GM19463 (cell line): ENCODE data around the gene RAB37.

Experiments
- ATAC-seq: cut with Tn5 transposase; IDR thresholded peaks from one replicate; pipeline ENCODE4 v1.9.1; 2021; ENCODE audit warnings: mild to moderate bottlenecking, moderate library complexity; ENCODE audit not compliant: unreplicated experiment

RAB37 gene

GRCh38 chr17:74744714-74745547 lies 7.9 kb downstream of the RAB37 start:
- no peak for ATAC-seq

GRCh38 chr17:74745548-74746177 lies 8.6 kb downstream of the RAB37 start:
- no peak for ATAC-seq

DNA sequence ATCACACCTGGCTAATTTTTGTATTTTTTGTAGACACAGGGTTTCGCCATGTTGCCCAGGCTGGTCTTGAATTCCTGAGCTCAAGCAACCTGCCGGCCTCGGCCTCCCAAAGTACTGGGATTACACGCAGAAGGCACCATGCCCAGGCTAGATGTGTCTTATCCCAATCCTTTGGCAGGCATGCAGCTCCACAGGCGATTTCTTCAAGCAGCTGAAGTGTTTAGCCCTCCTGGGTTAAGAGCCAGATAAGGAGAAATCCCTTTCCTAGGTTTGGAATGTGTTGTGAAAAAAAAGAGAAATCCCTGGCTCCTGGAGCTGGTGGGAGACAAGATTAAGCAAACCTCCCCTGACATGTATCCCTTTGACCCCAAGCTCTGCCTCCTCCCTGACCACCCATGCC lies 9.3 kb downstream of the RAB37 start:
- no peak for ATAC-seq

DNA sequence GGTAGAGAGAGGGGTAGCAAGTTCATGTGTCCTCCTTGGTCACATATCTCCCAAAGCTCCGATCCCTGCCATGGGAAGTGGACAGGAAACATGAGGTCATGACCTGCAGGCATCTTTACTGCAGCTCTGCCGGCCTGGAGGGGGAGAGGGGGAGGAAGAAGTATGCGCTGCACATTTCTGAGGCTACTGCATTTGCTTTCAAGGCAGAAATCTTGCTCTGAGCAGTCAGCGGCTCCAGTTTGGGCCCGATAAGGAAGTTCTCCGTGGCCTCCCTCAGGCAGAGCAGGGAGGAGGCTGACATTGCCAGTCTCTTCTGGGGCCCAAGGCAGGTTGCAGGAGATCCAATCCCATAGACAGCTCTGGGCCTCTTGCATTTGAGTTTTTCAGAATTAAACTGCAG lies 9.9 kb downstream of the RAB37 start:
- no peak for ATAC-seq

GRCh38 chr17:74748279-74748528 lies 11.1 kb downstream of the RAB37 start:
- no peak for ATAC-seq

GRCh38 chr17:74748529-74749278 lies 11.6 kb downstream of the RAB37 start, which contains the start of gene NHERF1:
Gene NHERF1, plus strand, starts transcription at chr17:74748628. Its CDS starts 219 bp downstream, at chr17:74748847.
- ATAC-seq, result peak; percentile 95

GRCh38 chr17:74749279-74750038 lies 12.4 kb downstream of the RAB37 start:
- no peak for ATAC-seq

GRCh38 chr17:74750039-74750326 lies 12.9 kb downstream of the RAB37 start:
- ATAC-seq, result no peak

DNA sequence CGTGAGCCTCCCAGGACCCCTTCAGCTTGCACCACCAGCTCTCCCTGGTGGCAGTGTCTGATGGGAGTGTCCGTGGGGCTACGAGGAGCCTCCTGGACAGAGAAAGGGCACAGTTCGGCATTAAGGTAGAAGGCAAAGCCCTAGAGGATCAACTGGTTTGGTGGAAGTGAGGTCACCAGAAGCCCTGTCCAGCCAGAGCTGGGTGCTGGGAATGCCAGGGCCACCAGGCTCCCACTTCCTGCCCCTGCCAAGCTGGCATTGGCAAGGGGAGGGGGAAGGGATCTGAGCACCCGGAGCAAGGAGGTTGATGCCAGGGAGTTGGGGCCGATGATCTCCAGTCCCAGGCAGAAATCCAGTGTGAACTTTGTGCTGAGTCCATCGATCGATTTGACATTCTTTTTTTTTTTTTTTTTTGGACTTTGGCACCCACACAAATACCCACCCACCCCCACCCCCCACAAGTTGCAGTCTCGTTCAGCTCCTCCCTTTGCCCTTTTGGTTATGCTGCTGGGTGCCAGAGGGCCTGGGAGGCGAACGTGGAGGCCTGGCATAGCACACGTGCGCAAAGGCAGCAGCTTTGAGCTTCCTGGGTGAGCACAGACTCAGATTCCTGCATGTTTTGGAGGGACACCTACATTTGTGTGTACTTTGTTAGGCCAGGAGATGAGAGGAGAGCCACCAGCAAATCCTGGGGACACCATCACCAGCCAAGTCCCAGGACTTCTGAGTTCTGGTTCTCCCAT lies 13.4 kb downstream of the RAB37 start:
- ATAC-seq, result no peak

GRCh38 chr17:74752415-74752814 lies 15.4 kb downstream of the RAB37 start:
- no peak for ATAC-seq

GRCh38 chr17:74752822-74753401 lies 15.9 kb downstream of the RAB37 start:
- ATAC-seq, result no peak

GRCh38 chr17:74754832-74755231 lies 17.8 kb downstream of the RAB37 start:
- ATAC-seq, result no peak

DNA sequence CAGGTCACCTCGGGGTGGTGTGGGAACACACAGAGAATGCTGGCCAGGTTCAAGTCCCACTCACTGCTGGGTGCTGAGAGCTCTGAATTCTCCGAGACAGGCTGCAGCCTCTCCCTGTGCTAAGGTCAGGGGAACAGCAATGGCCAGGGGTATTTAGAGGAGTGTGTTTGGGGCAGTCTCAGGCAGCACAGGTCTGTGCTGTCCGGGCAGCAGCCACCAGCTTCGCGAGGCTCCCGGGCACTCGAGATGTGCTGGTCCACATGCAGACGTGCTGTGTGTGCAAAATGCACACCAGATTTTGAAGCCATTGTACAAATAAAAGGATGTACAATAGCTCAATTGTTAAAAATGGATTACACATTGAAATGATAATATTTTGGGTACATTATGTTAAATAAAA lies 18.5 kb downstream of the RAB37 start:
- ATAC-seq, result no peak

GRCh38 chr17:74756891-74757290 lies 19.8 kb downstream of the RAB37 start:
- ATAC-seq, result no peak

DNA sequence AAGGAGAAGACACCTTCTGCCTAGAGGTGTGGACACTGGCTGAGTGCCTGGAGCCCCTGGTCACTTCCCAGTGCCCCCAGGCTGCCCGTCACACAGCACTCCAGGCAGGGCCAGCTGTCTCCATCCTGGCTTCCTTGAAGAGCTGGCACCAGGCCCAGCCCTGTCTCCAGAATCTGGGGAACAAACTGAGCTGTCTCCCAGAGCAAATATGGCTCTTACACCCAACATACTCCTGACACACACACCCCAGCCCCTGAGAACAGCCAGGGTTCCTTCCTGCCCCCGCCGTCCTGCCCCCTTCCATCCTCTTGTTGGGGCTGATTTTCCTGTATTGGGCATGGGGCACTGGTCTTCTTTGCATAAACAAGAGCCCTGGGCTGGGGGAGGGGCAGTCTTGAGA lies 20.4 kb downstream of the RAB37 start:
- no peak for ATAC-seq

DNA sequence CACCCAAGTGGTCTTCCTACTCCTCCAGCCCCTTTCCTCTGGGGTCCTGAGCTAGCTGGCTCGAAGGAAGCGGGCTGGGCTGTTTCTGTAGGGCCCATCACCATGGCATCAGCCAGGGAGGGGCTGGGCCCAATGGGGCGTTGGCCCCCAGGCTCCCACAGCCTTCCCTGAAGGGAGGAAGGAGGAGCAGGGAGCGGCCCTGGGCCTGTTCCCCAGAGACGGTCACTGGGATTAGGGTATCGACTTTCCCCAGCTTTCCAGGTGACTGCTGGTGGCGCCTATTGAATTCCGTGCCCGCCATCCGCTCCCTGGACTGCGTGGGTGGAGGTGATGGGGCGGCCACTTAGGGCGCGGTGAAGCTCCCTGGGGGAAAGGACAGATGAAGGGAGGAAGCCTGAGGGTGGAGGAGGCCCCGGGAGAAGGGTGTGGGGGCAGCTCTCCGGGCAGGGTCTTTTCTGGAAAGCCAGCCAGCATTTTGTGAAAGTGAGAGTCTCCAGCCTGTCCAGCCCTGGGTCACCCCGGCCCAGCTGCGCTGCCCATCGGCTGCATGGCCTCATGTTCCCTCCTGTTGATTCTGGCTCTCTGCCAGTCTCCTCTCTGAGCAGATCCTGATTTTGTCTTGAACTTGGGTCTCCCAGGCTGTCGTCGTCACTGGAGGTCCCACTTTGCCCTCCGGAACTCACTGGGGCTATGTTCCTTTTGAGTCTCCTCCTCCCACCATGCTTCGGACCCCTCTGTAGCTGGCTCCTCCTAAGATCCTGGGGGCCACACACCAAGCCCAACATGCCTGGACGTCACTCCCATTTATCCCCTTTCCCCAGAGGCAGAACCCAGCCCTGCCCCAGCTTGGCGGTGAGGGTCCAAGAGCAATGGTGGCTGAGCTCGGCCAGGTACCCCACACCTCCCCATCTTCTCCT lies 21.1 kb downstream of the RAB37 start:
- no peak for ATAC-seq

DNA sequence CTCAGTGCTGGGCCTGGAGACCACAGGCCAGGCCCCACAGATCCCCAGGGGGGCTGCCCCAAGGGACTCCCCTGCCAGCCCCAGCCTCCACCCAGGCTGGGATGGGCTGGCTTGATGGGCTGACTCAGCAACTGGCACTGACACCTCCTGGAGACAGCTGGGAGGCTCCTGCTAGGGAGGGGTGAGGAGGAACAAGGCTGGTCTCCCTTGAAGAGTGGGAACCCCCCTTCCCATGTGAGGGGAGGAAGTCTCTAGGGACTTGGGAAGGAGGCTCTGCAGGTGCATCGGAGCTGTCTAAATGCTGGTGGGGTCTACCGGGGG lies 21.8 kb downstream of the RAB37 start:
- ATAC-seq, result no peak

GRCh38 chr17:74759243-74759801 lies 22.3 kb downstream of the RAB37 start:
- peak; percentile 87 for ATAC-seq

- no peak for ATAC-seq
These were observed 22.9 kb downstream of the RAB37 start for GRCh38 chr17:74759941-74760340.
